BJ (cell line): ENCODE data around the gene RPS18. TPM values are rescaled to one million over a fixed set of nuclear protein-coding genes. Genes with fewer than 3 reads are reported as not detected.
"Not testable (repeated sequence)": the region's sequence is repeated elsewhere in the genome, so short reads cannot be mapped to it uniquely, and the experiment has no call there.

ENCODE experiments used
- CTCF ChIA-PET: fragments of 350-600 bp; formaldehyde crosslinking; extraction: SDS; loops from one replicate; lab custom pipeline; 2021; ENCODE audit warnings: antibody characterized with exemption, inconsistent platforms; lab: Yijun Ruan, JAX
- POLR2A ChIA-PET: fragments of 300-600 bp; sonication (Branson Sonifier 250); formaldehyde crosslinking; extraction: SDS; loops from one replicate; lab custom pipeline; 2021; ENCODE audit warnings: antibody characterized with exemption; lab: Charles Lee
- DNase-seq: peaks from one replicate; pipeline ENCODE4 v3.0.0-alpha.2; 2011; ENCODE audit warnings: low read depth
- H3K27me3 ChIP-seq: 2 replicates; pipeline ENCODE4 v1.6.0; 2011; ENCODE audit warnings: low read length; ENCODE audit not compliant: control insufficient read depth, insufficient read depth
- H3K36me3 ChIP-seq: 2 replicates; pipeline ENCODE4 v1.5.1; 2011; ENCODE audit warnings: low read length; ENCODE audit not compliant: control insufficient read depth, insufficient read depth
- H3K4me3 ChIP-seq: 2 replicates; pipeline ENCODE4 v1.5.1; 2011; ENCODE audit warnings: low read depth, mild to moderate bottlenecking, control low read depth, low read length
- CTCF ChIP-seq: IDR thresholded peaks from 2 replicates; pipeline ENCODE4 v1.5.1; 2011; ENCODE audit warnings: low read depth, mild to moderate bottlenecking, control low read depth, inconsistent platforms, low read length, moderate library complexity; ENCODE audit not compliant: insufficient read depth
- polyA plus RNA-seq: library from polyadenylated mRNA; depleted of rRNA; stranded (reverse); fragments of >200 nt; gene quantifications from 2 replicates; pipeline ENCODE4 v1.2.3, GENCODE V29; 2011

Gene RPS18
- polyA plus RNA-seq, 1 experiment: 6,433 TPM

- H3K27me3 ChIP-seq: no peaks in the 10 kb centered on the region
- no peak overlapping the region for H3K4me3 ChIP-seq
- CTCF ChIA-PET: no interaction called here
- DNase-seq: no peak
- TF ChIP-seq CTCF: no peak
- POLR2A ChIA-PET: no interaction called here
- no peaks in the 10 kb centered on the region for H3K36me3 ChIP-seq
These were observed 19.1 kb upstream of the RPS18 start for GRCh38 chr6:33252759-33253158.

GRCh38 chr6:33254591-33254990 is 17.3 kb upstream of the RPS18 start:
- ChIA-PET POLR2A (no interaction called here), CTCF (interaction anchor here (1.3 kb wide), 1 partner anchor 23 kb away, joined by 4 read pairs; the partner anchor contains the start of gene B3GALT4)

GRCh38 chr6:33259032-33259431 is 12.8 kb upstream of the RPS18 start:
- Histone ChIP-seq H3K36me3 (peaks cover 4% of the 10 kb centered on the region), H3K4me3 (no peak overlapping the region), H3K27me3 (no peaks in the 10 kb centered on the region)
- CTCF ChIA-PET: interaction anchor here (0.6 to 1.2 kb wide), 3 partner anchors 62 to 895 kb away, joined by 3 read pairs; no protein-coding TSS in a partner anchor
- no peak for DNase-seq
- TF ChIP-seq CTCF: no peak
- POLR2A ChIA-PET: no interaction called here

More at GRCh38 chr6:33254591-33254990, 17.3 kb upstream of the RPS18 start:
- Histone ChIP-seq H3K27me3 (no peaks in the 10 kb centered on the region), H3K36me3 (no peaks in the 10 kb centered on the region), H3K4me3 (no peak overlapping the region)
- TF ChIP-seq CTCF: no peak
- DNase-seq: no peak

- H3K36me3 ChIP-seq: peaks cover 17% of the 10 kb centered on the region
- DNase-seq, H3K4me3 ChIP-seq, CTCF ChIA-PET, POLR2A ChIA-PET, H3K27me3 ChIP-seq: not testable (repeated sequence)
These were observed 9.4 kb upstream of the RPS18 start for GRCh38 chr6:33262490-33262889.

GRCh38 chr6:33264015-33264414 is 7.9 kb upstream of the RPS18 start:
- no peak for DNase-seq
- no peak overlapping the region for H3K4me3 ChIP-seq
- TF ChIP-seq CTCF: no peak
- ChIA-PET CTCF (interaction anchor here (1.3 kb wide), 1 partner anchor 15 kb away, joined by 3 read pairs; no protein-coding TSS in a partner anchor), POLR2A (no interaction called here)
- no peaks in the 10 kb centered on the region for H3K27me3 ChIP-seq
- H3K36me3 ChIP-seq: peaks cover 26% of the 10 kb centered on the region

GRCh38 chr6:33271117-33271467 is 783 bp upstream of the RPS18 start:
- TF ChIP-seq CTCF: no peak
- H3K36me3 ChIP-seq: peaks cover 32% of the 10 kb centered on the region
- CTCF ChIA-PET: interaction anchor here (0.8 to 1.8 kb wide), 4 partner anchors 22 to 73 kb away, joined by 3 to 9 read pairs (median 4); no protein-coding TSS in a partner anchor
- DNase-seq: no peak
- H3K27me3 ChIP-seq: no peaks in the 10 kb centered on the region
- peak overlapping the region; percentile 66 for H3K4me3 ChIP-seq
- POLR2A ChIA-PET: interaction anchor here (0.9 to 1.5 kb wide), 2 partner anchors 10 to 23 kb away, joined by 3 read pairs; no protein-coding TSS in a partner anchor
